HEK293T (cell line): ENCODE results near the gene STK39.

ENCODE experiments used
- HDGF ChIP-seq: fragments of 450-650 bp; IDR thresholded peaks from 2 replicates; pipeline ENCODE4 v1.6.1; 2017; ENCODE audit warnings: antibody characterized with exemption, borderline replicate concordance
- PKNOX1 ChIP-seq: fragments of 450-650 bp; IDR thresholded peaks from 2 replicates; pipeline ENCODE4 v1.6.1; 2016

DNA sequence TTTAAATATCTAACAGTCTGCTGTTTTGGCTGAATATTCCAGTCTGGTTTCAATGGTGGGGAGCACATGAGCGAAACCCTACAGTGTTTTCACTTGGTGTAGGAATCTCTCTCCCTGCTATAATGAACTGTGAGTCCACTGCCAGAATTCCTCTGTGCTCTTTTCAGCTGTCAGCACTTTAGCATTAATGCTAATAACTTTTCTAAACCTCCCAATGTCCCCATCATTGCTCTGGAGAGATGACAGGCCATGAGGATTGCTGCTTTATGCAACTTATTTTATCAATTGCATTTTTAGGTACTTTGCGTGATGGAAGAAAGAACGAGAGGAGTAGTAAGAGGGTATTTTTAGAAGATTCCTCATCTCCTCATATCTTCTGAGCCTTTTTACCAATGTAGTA is 25.3 kb downstream of the STK39 start:
- TF ChIP-seq PKNOX1 = no peak
- TF ChIP-seq HDGF = no peak
